ENCODE measurements around the gene OR52E6.

Gene OR52E6

GRCh38 chr11:5841797-5842196 lies at the start of gene OR52E6:
Gene OR52E6 (minus strand): TSS chr11:5841897. CDS start chr11:5841897, 0 bp downstream.
- no peak for DNase-seq

- no peak for DNase-seq
Observed at GRCh38 chr11:5891216-5891800, 49.6 kb upstream of the OR52E6 start.

- DNase-seq = no peak
Observed at GRCh38 chr11:5887661-5888060, 46.0 kb upstream of the OR52E6 start.

GRCh38 chr11:5887172-5887571 lies 45.5 kb upstream of the OR52E6 start:
- DNase-seq = no peak

GRCh38 chr11:5881756-5882155 lies 40.1 kb upstream of the OR52E6 start:
- DNase-seq = no peak

- DNase-seq = no peak
Observed at GRCh38 chr11:5880329-5880728, 38.6 kb upstream of the OR52E6 start, which contains the start of gene OR52E4. Gene OR52E4 (plus strand): TSS chr11:5880629. CDS start chr11:5884293, 3,664 bp downstream.

GRCh38 chr11:5878564-5878963 lies 36.9 kb upstream of the OR52E6 start:
- DNase-seq = no peak

GRCh38 chr11:5865826-5866225 lies 24.1 kb upstream of the OR52E6 start:
- no peak for DNase-seq

GRCh38 chr11:5857590-5857989 lies 15.9 kb upstream of the OR52E6 start, which contains the start of gene OR52E8:
Gene OR52E8 (minus strand): TSS chr11:5857690. CDS start chr11:5857690, 0 bp downstream.
- DNase-seq = no peak

- no peak for DNase-seq
Observed at GRCh38 chr11:5851002-5851401, 9.3 kb upstream of the OR52E6 start.

- DNase-seq = no peak
Observed at GRCh38 chr11:5847711-5848110, 6.0 kb upstream of the OR52E6 start.

GRCh38 chr11:5846701-5847100 lies 5.0 kb upstream of the OR52E6 start:
- no peak for DNase-seq

- DNase-seq = no peak
Observed at GRCh38 chr11:5837695-5838094, 4.0 kb downstream of the OR52E6 start.

- DNase-seq = no peak
Observed at GRCh38 chr11:5833446-5833845, 8.3 kb downstream of the OR52E6 start.

- DNase-seq = no peak
Observed at GRCh38 chr11:5831196-5831829, 10.4 kb downstream of the OR52E6 start.

- no peak for DNase-seq
Observed at GRCh38 chr11:5818245-5818886, 23.3 kb downstream of the OR52E6 start.

- no peak for DNase-seq
Observed at GRCh38 chr11:5815534-5815933, 26.2 kb downstream of the OR52E6 start.

- DNase-seq = no peak
Observed at GRCh38 chr11:5809905-5810795, 31.5 kb downstream of the OR52E6 start.

- DNase-seq = no peak
Observed at GRCh38 chr11:5809122-5809519, 32.6 kb downstream of the OR52E6 start.

- DNase-seq = no peak
Observed at GRCh38 chr11:5808500-5809121, 33.1 kb downstream of the OR52E6 start, which contains the start of gene OR52N2. Gene OR52N2 (plus strand): TSS chr11:5808924. CDS start chr11:5820336, 11,412 bp downstream.

GRCh38 chr11:5807580-5807979 lies 34.1 kb downstream of the OR52E6 start:
- DNase-seq = no peak

GRCh38 chr11:5803982-5804381 lies 37.7 kb downstream of the OR52E6 start:
- no peak for DNase-seq

GRCh38 chr11:5796541-5796940 lies 45.2 kb downstream of the OR52E6 start:
- no peak for DNase-seq

Data from DMS 273 treated with DMSO at 0.1 percent for 48 hours (cell line).